Measurements from ENCODE around the gene C11orf98.
"Not testable (repeated sequence)": the region's sequence is repeated elsewhere in the genome, so short reads cannot be mapped to it uniquely, and the experiment has no call there.

C11orf98 gene

DNA sequence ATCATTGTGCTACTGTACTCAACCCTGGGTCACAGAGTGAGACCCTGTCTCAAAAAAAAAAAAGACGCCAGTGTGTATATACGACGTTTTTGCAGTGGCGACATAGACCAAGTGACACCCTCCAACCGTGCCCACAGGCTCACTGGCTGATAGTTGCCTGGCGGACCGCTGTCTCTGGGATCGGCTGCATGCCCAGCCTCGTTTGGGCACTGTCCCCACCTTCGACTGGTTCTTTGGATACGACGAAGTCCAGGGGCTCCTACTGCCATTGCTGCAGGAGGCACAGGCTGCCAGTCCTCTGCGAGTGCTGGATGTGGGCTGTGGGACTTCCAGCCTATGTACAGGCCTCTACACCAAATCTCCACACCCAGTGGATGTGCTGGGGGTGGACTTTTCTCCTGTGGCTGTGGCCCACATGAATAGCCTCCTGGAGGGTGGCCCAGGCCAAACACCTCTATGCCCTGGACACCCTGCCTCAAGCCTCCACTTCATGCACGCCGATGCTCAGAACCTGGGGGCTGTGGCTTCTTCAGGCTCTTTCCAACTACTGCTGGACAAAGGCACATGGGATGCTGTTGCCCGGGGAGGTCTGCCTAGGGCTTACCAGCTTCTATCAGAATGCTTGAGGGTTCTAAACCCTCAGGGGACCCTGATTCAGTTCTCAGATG lies 1.4 kb upstream of the C11orf98 start:
- in situ Hi-C loops (cut with MboI; ENCODE audit: low pct_unique_long_range_greater_than_20kb, low sequenced_read_pairs, unreplicated experiment) = no loop called here
- no peak for TF ChIP-seq CTCF (IDR thresholded peaks at IDR 0.05; ENCODE audit: extremely low read depth, insufficient read depth, missing control alignments)
- DNase-seq (ENCODE audit: low spot score) = no peak

GRCh38 chr11:62665599-62666258 lies 719 bp upstream of the C11orf98 start:
- no peak for TF ChIP-seq CTCF (IDR thresholded peaks at IDR 0.05; ENCODE audit: extremely low read depth, insufficient read depth, missing control alignments)
- in situ Hi-C loops (cut with MboI; ENCODE audit: low pct_unique_long_range_greater_than_20kb, low sequenced_read_pairs, unreplicated experiment) = no loop called here
- DNase-seq (ENCODE audit: low spot score) = no peak

- peak; percentile 74 for DNase-seq (ENCODE audit: low spot score)
- in situ Hi-C loops (cut with MboI; ENCODE audit: low pct_unique_long_range_greater_than_20kb, low sequenced_read_pairs, unreplicated experiment) = no loop called here
- TF ChIP-seq CTCF (IDR thresholded peaks at IDR 0.05; ENCODE audit: extremely low read depth, insufficient read depth, missing control alignments) = no peak
These were observed 470 bp downstream of the C11orf98 start for GRCh38 chr11:62664405-62665074.

GRCh38 chr11:62656796-62657429 lies 8.1 kb downstream of the C11orf98 start:
- in situ Hi-C loops (cut with MboI; ENCODE audit: low pct_unique_long_range_greater_than_20kb, low sequenced_read_pairs, unreplicated experiment) = no loop called here
- TF ChIP-seq CTCF (IDR thresholded peaks at IDR 0.05; ENCODE audit: extremely low read depth, insufficient read depth, missing control alignments) = no peak
- DNase-seq (ENCODE audit: low spot score) = no peak

- in situ Hi-C loops (cut with MboI; ENCODE audit: low pct_unique_long_range_greater_than_20kb, low sequenced_read_pairs, unreplicated experiment) = no loop called here
- no peak for DNase-seq (ENCODE audit: low spot score)
- no peak for TF ChIP-seq CTCF (IDR thresholded peaks at IDR 0.05; ENCODE audit: extremely low read depth, insufficient read depth, missing control alignments)
These were observed 10.7 kb downstream of the C11orf98 start for GRCh38 chr11:62654297-62654696.

- TF ChIP-seq CTCF (IDR thresholded peaks at IDR 0.05; ENCODE audit: extremely low read depth, insufficient read depth, missing control alignments) = no peak
- DNase-seq (ENCODE audit: low spot score) = no peak
- in situ Hi-C loops (cut with MboI; ENCODE audit: low pct_unique_long_range_greater_than_20kb, low sequenced_read_pairs, unreplicated experiment) = no loop called here
These were observed 12.6 kb downstream of the C11orf98 start for GRCh38 chr11:62652161-62653006.

- in situ Hi-C loops (cut with MboI; ENCODE audit: low pct_unique_long_range_greater_than_20kb, low sequenced_read_pairs, unreplicated experiment); DNase-seq (ENCODE audit: low spot score): not testable (repeated sequence)
These were observed 14.7 kb downstream of the C11orf98 start for GRCh38 chr11:62650283-62650682.

Measured in GM13977 (cell line).